GM18870 (cell line): Measurements from ENCODE around the gene ZNF853.

Experiments used
- ATAC-seq: cut with Tn5 transposase; IDR thresholded peaks from one replicate; pipeline ENCODE4 v1.9.1; 2021; ENCODE audit warnings: moderate library complexity; ENCODE audit not compliant: unreplicated experiment

ZNF853 gene

DNA sequence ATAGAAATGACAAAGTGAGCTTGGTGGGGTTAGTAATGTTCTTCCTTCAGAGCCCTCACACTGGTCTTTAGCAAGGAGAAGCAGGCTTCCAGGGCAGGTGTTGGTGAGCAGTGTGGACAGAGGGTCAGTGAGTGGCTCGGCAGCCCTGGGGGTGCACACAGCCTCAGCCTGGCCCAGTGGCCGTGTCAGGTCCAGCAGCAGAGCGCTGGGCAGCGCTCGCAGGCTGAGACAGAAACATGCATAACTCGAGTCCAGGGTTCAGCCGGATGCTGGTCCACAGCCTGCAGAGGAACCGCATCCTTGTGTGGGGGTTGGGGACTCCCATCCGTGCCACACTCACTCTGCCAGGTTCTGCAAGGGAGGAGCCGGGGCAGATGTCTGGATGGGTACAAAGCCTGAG, 11.0 kb upstream of the ZNF853 start:
- ATAC-seq, result no peak

DNA sequence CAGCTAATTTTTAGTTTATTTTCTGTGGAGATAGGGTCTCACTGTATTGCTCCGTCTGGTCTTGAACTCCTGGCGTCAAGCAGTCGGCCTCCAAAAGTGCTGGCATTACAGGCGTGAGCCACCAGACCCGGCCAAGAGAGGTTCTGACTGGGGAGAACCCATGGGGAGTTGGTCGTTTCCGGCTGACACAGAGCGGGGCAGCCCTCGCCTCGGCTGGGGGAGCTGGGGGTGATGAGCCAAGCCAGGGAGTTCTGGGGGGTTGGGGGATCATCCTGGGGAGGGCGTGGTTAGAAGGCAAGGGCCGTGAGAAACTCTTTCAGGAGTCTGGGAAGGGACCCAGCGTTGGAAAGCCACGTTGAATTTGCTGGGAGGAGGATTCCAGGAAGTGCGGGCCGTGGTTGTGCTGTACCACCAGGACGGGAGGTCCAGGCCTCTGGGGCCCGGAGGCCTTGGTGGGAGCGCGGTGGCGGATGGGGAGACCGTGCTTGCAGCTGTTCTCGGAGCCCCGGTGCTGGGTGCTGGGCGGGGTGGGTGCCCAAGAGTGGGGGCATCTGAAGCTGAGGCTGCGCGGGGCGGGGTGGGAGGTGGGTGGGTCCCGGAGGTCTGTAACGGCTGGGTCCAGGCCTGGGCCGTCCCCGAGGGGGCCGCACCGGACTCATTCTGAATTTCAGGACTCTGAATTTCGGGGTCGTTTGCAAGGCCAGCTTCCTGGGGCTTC, 8.4 kb upstream of the ZNF853 start:
- no peak for ATAC-seq

- no peak for ATAC-seq
Measured at GRCh38 chr7:6607651-6608051, 7.8 kb upstream of the ZNF853 start.

DNA sequence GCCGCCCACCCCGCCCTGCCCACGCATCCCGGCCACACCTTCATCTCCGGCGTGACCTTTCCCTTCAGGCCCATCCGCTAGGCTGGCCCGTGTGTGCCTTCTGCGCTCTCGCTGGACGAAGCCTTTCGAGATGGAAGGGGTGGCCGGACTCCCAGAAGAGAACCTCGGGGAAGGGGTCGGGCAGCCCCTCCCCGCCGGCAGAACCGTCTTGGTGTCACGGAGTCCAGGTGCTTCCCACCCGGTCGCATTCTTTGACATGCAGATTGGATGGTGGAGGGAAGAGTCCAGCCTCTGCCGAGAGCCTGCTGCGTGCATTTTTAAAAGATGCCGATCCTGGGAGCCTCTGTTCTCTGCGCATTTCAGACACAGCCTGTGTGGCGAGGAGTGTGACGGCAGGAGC, 7.3 kb upstream of the ZNF853 start:
- ATAC-seq, result no peak

- ATAC-seq, result no peak
Measured at GRCh38 chr7:6608794-6609193, 6.6 kb upstream of the ZNF853 start.

- no peak for ATAC-seq
Measured at GRCh38 chr7:6612819-6613218, 2.6 kb upstream of the ZNF853 start.

- no peak for ATAC-seq
Measured at GRCh38 chr7:6613706-6614105, 1.7 kb upstream of the ZNF853 start.

DNA sequence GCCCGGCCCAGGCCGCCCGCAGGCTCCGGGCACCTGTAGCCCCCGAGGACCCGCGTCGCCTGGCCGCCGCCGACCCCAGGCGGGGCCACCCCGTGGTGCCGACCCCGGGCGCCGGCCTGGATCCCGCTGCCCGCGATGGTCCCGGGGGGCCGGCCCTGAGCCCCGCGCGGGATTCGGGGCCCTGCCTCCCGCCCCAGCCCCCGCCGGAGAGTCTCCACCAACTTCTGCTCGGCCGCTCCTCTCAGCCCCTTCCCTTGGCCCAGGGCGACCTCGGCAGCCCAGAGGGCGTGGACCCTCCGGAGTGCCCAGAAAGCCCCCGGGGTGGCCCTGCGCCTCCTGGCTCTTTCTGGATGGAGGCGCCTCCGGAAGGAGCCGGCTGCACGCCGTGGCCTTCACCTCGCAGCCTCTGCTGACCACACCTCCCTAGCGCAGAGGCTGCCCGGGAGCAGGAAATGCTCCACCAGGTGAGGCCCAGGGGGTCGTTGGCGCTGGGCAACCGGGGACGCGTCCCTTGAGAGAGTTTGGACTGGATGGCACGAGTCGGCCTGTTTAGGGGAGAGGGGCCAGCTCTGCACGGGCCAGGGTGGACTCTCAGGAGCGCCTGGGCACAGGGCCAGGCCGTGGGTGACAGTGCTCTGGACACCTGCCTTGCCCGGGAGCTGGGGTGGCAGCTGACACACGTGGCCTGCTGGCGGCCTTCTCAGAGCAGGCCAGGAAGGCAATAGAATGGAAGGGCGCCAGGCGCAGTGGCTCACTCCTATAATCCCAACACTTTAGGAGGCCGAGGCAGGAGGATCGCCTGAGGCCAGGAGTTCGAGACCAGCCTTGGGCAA, 529 bp downstream of the ZNF853 start:
- ATAC-seq, result no peak

GRCh38 chr7:6616854-6617643, 1.6 kb downstream of the ZNF853 start:
- ATAC-seq, result no peak

DNA sequence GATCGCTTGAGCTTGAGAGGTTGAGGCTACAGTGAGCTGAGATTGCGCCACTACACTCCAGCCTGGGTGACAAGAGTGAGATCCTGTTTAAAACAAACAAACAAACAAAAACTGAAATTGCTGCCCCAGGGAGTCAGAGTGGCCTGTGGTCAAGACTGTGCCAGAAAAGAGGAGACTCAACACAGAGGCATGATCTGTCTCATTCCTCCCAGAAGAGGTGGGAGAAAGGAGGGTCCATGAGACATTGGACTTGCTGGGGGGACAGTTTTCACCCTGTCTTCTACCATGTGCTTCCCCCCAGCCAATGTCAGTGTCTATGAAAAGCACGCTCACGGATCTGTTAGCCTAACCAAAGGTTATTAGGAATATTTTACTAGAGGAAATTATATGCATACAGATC, 3.2 kb downstream of the ZNF853 start:
- no peak for ATAC-seq

DNA sequence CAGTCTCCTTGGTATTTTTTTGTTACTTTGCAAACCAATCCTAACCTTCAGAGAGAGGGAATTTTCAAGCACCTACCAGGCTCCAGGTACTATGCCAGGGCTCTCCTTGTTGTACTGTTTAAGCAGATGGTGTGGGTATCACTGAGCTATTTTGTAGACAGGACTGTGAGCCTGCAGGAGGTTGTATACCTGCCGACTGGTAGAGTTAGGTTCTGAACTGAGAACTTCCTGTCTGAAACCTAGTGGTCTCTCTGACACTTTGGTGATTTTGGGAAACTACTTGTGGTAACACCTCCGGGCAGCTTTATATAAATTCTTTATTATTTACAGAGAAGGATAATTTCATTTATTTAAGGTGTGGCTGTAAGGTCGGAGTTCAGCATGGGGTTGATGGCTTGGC, 4.6 kb downstream of the ZNF853 start:
- ATAC-seq, result no peak

DNA sequence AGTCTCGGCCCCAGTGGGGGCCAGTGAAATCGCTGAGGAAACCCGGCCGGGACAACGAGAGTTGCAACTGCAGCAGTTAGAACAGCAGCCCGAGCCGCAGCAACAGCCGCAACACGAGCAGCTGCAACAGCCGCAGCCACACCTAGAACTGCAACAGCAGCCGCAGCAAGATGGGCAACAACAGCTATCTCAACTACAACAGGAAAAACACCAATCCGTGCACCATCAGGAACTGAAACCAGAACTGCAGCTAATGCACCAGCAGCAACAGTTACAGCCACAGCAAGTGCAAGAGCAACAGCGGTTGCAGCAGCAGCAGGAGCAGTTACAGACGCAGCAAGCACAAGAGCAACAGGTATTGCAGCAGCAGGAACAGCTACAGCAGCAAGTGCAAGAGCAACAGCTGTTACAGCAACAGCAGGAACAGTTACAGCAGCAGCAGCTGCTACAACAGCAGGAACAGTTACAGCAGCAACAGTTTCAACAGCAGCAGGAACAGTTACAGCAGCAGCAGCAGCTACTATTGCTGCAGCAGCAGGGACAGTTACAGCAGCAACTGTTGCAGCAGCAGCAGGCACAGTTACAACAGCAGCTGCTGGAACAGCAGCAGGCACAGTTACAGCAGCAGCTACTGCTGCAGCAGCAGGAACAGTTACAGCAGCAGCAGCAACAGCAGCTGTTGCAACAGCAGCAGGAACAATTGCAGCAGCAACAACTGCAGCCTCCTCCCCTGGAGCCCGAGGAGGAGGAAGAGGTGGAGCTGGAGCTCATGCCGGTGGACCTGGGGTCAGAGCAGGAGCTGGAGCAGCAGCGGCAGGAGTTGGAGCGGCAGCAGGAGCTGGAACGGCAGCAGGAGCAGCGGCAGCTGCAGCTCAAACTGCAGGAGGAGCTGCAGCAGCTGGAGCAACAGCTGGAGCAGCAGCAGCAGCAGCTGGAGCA, 6.1 kb downstream of the ZNF853 start:
- no peak for ATAC-seq

DNA sequence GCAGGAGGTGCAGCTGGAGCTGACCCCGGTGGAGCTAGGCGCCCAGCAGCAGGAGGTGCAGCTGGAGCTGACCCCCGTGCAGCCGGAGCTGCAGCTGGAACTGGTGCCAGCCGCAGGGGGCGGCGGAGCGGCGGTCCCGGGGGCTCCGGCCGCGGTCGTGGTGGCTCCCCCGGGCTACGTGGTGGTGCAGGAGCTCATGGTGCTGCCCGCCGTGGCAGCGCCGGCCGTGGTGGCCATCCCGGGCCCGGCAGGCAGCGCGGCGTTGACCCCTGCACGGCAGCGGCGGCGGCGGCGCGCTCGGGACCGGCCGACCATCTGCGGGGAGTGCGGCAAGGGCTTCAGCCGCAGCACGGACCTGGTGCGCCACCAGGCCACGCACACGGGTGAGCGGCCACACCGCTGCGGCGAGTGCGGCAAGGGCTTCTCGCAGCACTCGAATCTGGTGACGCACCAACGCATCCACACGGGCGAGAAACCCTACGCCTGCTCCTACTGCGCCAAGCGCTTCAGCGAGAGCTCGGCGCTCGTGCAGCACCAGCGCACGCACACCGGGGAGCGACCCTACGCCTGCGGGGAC, 6.8 kb downstream of the ZNF853 start:
- no peak for ATAC-seq

DNA sequence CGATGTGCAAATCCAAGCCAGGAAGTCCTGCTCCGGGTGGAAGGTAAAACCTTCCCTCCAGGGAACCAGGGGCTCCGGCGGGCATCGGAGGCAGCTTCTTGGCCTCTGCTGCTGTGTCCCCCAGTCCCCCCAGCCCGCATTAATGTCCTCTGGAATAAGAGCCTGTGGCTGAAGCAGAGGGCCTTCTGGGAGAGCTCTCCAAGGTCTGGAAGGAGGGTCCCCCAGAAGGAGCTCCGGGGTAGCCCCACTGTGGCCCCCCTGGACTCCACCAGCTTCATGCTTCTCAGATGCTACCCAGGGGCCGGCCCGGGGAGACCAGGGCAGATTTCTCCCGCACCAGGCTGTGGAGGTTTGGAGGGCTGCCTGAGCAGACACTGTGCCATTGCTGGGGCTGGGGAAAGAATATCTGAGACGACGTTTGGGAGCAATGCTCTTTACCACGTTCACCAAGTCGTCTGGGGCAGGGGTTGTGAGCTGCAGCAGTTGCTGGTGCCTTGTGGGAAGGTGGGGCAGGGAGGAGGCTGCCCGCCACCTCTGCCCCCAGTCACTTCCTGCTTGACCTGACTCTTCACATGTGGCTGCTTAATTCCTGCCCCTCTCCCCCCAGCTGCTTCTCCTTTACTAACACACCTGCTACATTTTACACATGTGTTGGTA, 8.3 kb downstream of the ZNF853 start:
- no peak for ATAC-seq

GRCh38 chr7:6624246-6624611, 8.8 kb downstream of the ZNF853 start:
- no peak for ATAC-seq

DNA sequence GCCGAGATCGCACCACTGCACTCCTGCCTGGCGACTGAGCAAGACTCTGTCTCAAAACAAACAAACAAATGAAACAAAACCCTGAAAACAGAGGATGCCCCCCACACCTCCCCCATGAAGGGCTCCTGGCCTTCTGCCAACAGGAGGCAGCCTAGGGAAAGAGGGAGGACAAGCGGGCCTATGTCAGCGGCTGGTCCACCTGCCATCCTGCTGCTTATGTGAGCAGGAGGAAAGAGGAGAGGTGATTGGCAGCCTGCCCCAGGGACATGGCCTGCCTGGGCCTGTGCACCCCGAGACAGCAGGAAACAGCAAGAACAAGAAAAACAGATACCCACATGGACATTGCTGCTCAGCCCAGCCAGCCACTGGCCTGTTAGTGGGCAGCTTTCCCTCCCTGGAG, 12.6 kb downstream of the ZNF853 start:
- ATAC-seq, result no peak

DNA sequence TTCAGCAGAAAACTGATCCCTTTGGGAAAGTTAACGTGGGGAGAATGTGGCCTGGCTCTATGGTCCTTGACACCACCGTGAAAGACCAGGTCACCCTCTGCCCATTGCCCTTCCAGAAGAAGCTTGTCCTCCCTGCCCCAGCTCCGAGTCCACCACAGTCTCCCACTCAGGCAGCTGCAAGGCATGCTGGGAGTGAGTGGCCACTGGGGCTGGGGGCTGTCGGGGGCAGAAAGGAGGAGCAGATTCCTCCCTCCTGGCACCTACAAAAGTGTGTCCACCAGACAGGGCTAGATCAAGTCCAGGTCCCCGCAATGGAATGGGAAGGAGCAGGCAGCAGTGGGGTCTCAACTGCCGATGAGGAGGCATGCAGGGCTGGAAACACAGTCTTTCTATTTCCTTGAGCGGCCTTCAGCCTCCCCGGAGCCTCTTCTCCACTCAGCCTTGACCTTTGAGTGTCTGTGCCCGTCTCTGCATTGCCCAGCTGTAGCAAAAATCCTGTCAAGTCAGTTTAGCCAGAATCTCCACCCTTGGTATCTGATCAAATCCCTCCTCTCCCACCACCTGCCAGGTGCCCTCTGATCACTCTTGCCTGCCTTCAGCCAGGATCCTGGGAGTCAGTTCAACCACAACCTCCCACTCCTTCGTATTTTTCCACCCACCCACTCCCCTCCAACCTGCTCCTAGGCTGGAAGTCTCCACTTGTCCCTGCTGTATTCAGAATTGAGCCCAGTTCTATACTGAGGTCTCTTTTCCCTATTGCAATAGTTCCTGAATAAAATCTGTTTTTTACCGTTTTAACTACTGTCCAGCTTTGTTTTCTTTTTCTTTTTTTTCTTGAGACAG, 14.8 kb downstream of the ZNF853 start:
- ATAC-seq, result no peak

DNA sequence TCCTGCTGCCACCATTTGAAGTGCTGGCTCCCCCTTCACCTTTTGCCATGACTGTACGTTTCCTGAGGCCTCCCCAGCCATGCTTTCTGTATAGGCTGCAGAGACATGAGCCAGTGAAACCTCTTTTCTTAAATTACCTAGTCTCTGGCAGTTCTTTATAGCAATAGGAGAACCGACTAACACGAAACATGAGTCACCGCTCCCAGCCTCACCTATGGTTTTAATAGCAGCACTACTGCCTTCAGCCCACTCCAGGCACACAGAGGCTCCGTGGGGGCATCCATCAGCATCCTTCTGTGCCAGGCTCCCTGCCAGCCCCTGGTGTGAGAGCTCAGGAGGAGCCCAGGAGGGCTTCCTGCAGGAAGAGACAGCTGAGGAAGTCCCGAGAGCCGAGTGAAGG, 16.2 kb downstream of the ZNF853 start:
- ATAC-seq, result no peak

- no peak for ATAC-seq
Measured at GRCh38 chr7:6634021-6634420, 18.6 kb downstream of the ZNF853 start.
